ENCODE measurements around the gene LONP2. TPM values are rescaled to one million over a fixed set of nuclear protein-coding genes. Genes with fewer than 3 reads are reported as not detected.
A peak's percentile ranks its signal among the peaks of the same experiment; 100 is the strongest.

The LONP2 gene
- total RNA-seq, 2 donors from 2014 or later = 52.0 to 54.4 TPM

- Mint-ChIP-seq H3K27ac (peak overlapping the region in 1 of 2 donors; percentile 32), H3K9me3 (peaks cover 5% of the 10 kb centered on the region), H3K27me3 (no peaks in the 10 kb centered on the region), H3K4me1 (ENCODE audit: low read depth in 2 of 2) (peaks cover 10 to 19% of the 10 kb centered on the region in 2 donors), H3K4me3 (no peak overlapping the region), H3K36me3 (peaks cover 11% of the 10 kb centered on the region)
- ATAC-seq = no peak
- no peak for DNase-seq (ENCODE audit: low spot score)
These were observed 74.5 kb downstream of the LONP2 start for GRCh38 chr16:48318630-48319029.

GRCh38 chr16:48321317-48322036 lies 77.4 kb downstream of the LONP2 start:
- Mint-ChIP-seq H3K27ac (no peak overlapping the region), H3K9me3 (no peaks in the 10 kb centered on the region), H3K4me3 (no peak overlapping the region), H3K4me1 (ENCODE audit: low read depth in 2 of 2) (peaks cover 13 to 18% of the 10 kb centered on the region in 2 donors), H3K36me3 (peaks cover 5% of the 10 kb centered on the region), H3K27me3 (no peaks in the 10 kb centered on the region)
- ATAC-seq = no peak
- no peak for DNase-seq (ENCODE audit: low spot score)

- Mint-ChIP-seq H3K9me3 (no peaks in the 10 kb centered on the region), H3K4me1 (ENCODE audit: low read depth in 2 of 2) (peaks cover under 1 to 4% of the 10 kb centered on the region in 2 donors), H3K4me3 (no peak overlapping the region), H3K36me3 (no peaks in the 10 kb centered on the region), H3K27ac (no peak overlapping the region), H3K27me3 (no peaks in the 10 kb centered on the region)
- ATAC-seq (no peak), DNase-seq (ENCODE audit: low spot score) (no peak)
These were observed 80.0 kb downstream of the LONP2 start for GRCh38 chr16:48323783-48324775.

- Mint-ChIP-seq H3K27ac (no peak overlapping the region), H3K9me3 (no peaks in the 10 kb centered on the region), H3K4me1 (ENCODE audit: low read depth in 2 of 2) (peaks cover 0 to 9% of the 10 kb centered on the region in 2 donors), H3K36me3 (no peaks in the 10 kb centered on the region), H3K27me3 (no peaks in the 10 kb centered on the region), H3K4me3 (no peak overlapping the region)
- DNase-seq (ENCODE audit: low spot score) (no peak), ATAC-seq (no peak)
These were observed 82.8 kb downstream of the LONP2 start for GRCh38 chr16:48326915-48327314.

DNA sequence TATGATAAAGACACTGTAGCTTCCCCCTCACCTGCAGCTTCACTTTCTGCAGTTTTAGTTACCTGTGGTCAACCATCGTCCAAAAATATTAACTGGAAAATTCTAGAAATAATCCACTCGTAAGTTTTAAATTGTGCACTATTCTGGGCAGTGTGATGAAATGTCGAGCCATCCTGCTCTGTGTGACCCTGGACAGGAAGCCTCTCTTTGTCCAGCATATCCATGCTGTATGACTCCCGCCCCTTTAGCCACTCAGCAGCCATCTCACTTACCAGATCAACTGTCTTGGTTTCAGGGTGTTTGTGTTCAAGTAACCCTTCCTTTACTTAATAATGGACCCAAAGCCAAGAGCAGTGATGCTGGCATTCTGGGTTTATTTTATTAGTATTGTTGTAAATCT lies 85.0 kb downstream of the LONP2 start:
- Mint-ChIP-seq H3K9me3 (no peaks in the 10 kb centered on the region), H3K4me3 (no peak overlapping the region), H3K27ac (no peak overlapping the region), H3K27me3 (no peaks in the 10 kb centered on the region), H3K36me3 (no peaks in the 10 kb centered on the region), H3K4me1 (ENCODE audit: low read depth in 2 of 2) (peaks cover 0 to 9% of the 10 kb centered on the region in 2 donors)
- no peak for ATAC-seq
- DNase-seq (ENCODE audit: low spot score) = no peak

- no peak for DNase-seq (ENCODE audit: low spot score)
- no peak overlapping the region for H3K4me3 Mint-ChIP-seq
- no peaks in the 10 kb centered on the region for H3K36me3 Mint-ChIP-seq
- ATAC-seq = no peak
- no peak overlapping the region for H3K27ac Mint-ChIP-seq
- H3K27me3 Mint-ChIP-seq = no peaks in the 10 kb centered on the region
- H3K4me1 Mint-ChIP-seq (ENCODE audit: low read depth in 2 of 2) = peaks cover 0 to 8% of the 10 kb centered on the region in 2 donors
- H3K9me3 Mint-ChIP-seq = no peaks in the 10 kb centered on the region
These were observed 86.2 kb downstream of the LONP2 start for GRCh38 chr16:48330189-48330840.

DNA sequence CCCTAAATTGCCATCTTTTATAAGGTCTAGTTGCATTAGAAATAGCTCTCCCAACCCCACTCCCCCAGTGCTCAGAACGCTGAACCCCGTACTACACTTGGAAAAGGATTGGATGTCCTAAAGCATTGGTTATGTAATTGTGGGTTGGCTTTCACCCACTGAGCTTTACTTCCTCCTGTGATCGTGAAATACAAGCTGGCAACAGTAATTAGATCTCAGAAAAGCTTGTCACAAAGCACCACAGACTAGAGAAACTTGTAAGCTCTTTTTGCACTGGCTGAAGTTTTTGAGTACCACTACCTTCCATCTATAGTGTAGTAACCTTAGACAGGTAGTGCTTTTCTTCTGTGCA lies 86.7 kb downstream of the LONP2 start:
- no peaks in the 10 kb centered on the region for H3K27me3 Mint-ChIP-seq
- H3K36me3 Mint-ChIP-seq = no peaks in the 10 kb centered on the region
- H3K4me1 Mint-ChIP-seq (ENCODE audit: low read depth in 2 of 2) = peaks cover 0 to 8% of the 10 kb centered on the region in 2 donors
- ATAC-seq = no peak
- H3K9me3 Mint-ChIP-seq = no peaks in the 10 kb centered on the region
- DNase-seq (ENCODE audit: low spot score) = no peak
- no peak overlapping the region for H3K4me3 Mint-ChIP-seq
- no peak overlapping the region for H3K27ac Mint-ChIP-seq

DNA sequence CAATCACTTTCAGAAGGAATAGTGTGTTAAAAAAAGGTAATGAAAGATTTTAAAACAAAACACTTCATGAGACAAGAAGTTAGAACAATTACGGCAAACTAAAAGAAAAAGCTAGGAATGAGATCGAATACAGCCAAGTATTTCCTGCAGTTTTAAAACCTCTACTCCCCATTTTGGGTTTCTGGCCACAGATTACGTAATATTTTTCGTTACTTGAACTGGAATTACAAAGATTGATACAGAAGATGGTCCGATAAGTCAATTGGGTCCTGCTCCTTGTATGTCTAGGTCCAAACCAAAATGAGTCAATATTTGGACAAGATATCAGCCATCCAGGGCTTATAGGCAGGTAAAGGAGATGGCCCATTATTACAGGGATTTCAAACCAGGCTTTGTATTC lies 88.9 kb downstream of the LONP2 start:
- peak overlapping the region in 1 of 2 donors; percentile 21 for H3K27ac Mint-ChIP-seq
- ATAC-seq (no peak), DNase-seq (ENCODE audit: low spot score) (no peak)
- peaks cover 0 to 12% of the 10 kb centered on the region in 2 donors for H3K4me1 Mint-ChIP-seq (ENCODE audit: low read depth in 2 of 2)
- no peak overlapping the region for H3K4me3 Mint-ChIP-seq
- no peaks in the 10 kb centered on the region for H3K27me3 Mint-ChIP-seq
- H3K36me3 Mint-ChIP-seq = no peaks in the 10 kb centered on the region
- H3K9me3 Mint-ChIP-seq = no peaks in the 10 kb centered on the region

- no peak overlapping the region for H3K4me3 Mint-ChIP-seq
- H3K27me3 Mint-ChIP-seq = no peaks in the 10 kb centered on the region
- no peaks in the 10 kb centered on the region for H3K9me3 Mint-ChIP-seq
- H3K27ac Mint-ChIP-seq = no peak overlapping the region
- peaks cover 0 to 17% of the 10 kb centered on the region in 2 donors for H3K4me1 Mint-ChIP-seq (ENCODE audit: low read depth in 2 of 2)
- ATAC-seq (no peak), DNase-seq (ENCODE audit: low spot score) (no peak)
- no peaks in the 10 kb centered on the region for H3K36me3 Mint-ChIP-seq
These were observed 90.2 kb downstream of the LONP2 start for GRCh38 chr16:48334325-48334724.

GRCh38 chr16:48335961-48336360 lies 91.9 kb downstream of the LONP2 start:
- H3K9me3 Mint-ChIP-seq = no peaks in the 10 kb centered on the region
- H3K36me3 Mint-ChIP-seq = no peaks in the 10 kb centered on the region
- H3K4me3 Mint-ChIP-seq = no peak overlapping the region
- ATAC-seq = no peak
- H3K4me1 Mint-ChIP-seq (ENCODE audit: low read depth in 2 of 2) = peaks cover 0 to 15% of the 10 kb centered on the region in 2 donors
- H3K27ac Mint-ChIP-seq = no peak overlapping the region
- DNase-seq (ENCODE audit: low spot score) = no peak
- no peaks in the 10 kb centered on the region for H3K27me3 Mint-ChIP-seq

DNA sequence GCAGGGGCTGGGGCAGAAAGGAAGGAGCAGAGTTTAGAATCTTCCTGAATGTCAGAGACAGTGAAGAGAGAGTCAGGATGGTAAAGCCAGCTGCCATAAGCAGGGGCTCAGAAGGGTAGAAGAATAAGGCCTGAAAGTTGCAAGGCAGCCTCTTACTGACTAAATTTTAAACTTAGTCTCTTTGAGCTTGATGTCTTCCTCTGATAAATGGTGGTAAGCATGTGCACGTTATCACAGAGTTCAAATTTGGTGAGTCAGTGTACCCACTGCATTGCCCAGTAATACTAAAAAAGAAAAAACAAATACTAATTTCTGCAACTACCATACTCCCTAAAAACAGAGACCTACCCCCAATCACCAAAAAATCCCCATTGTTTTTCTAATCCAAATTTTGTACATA lies 96.0 kb downstream of the LONP2 start:
- Mint-ChIP-seq H3K4me3 (no peak overlapping the region), H3K27me3 (no peaks in the 10 kb centered on the region), H3K4me1 (ENCODE audit: low read depth in 2 of 2) (peaks cover 0 to 10% of the 10 kb centered on the region in 2 donors), H3K27ac (peak overlapping the region in 1 of 2 donors; percentile 0), H3K9me3 (no peaks in the 10 kb centered on the region), H3K36me3 (no peaks in the 10 kb centered on the region)
- DNase-seq (ENCODE audit: low spot score) (no peak), ATAC-seq (no peak)

DNA sequence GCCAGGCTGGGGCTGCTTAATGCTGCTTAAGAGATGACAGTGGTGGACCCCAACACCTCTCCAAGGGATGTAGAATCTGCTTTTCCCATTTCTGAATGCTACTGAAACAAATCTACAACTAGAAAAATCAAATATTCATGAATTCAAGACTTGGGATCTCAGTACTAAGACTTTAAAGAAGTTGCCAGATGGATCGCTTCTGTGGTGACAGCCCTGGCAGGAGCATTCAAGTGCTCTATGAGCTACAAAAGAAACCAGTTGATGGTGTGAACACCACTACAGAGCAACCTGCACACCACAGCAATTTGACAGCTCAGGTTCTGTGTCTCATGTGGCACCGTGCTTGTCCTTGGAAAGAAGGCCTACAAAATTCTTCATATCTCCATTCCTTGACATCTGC lies 98.5 kb downstream of the LONP2 start:
- no peaks in the 10 kb centered on the region for H3K9me3 Mint-ChIP-seq
- H3K4me3 Mint-ChIP-seq = no peak overlapping the region
- H3K27me3 Mint-ChIP-seq = no peaks in the 10 kb centered on the region
- H3K36me3 Mint-ChIP-seq = no peaks in the 10 kb centered on the region
- no peak overlapping the region for H3K27ac Mint-ChIP-seq
- peaks cover 0 to 6% of the 10 kb centered on the region in 2 donors for H3K4me1 Mint-ChIP-seq (ENCODE audit: low read depth in 2 of 2)
- DNase-seq (ENCODE audit: low spot score) (no peak), ATAC-seq (no peak)

DNA sequence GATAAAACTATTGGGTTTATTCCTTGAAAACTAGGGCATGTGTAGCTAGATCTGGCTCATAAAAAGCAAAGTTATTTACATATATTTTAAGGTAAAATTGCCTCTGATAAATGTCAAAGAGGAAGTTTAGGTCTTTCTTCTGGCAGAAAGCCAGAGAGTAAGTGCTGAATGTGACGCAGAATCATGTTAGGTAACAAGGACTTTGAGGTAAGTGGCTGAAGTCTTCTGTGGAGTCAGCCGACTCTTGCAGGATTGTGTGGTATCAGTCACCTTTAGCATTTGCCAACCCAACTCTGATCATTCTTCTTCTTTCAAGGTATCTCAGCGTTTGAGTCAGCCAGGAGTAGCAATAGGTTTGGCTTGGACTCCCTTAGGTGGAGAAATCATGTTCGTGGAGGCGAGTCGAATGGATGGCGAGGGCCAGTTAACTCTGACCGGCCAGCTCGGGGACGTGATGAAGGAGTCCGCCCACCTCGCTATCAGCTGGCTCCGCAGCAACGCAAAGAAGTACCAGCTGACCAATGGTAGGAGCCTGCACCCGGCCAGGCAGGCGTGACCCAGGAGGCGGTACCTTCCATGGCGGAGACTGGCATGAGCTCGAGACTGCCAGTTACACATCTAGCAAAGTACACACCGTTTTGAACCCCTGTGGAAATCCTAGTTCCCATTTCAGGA lies 103.2 kb downstream of the LONP2 start:
- Mint-ChIP-seq H3K9me3 (no peaks in the 10 kb centered on the region), H3K36me3 (no peaks in the 10 kb centered on the region), H3K27ac (no peak overlapping the region), H3K4me1 (ENCODE audit: low read depth in 2 of 2) (no peaks in the 10 kb centered on the region), H3K27me3 (no peaks in the 10 kb centered on the region), H3K4me3 (no peak overlapping the region)
- DNase-seq (ENCODE audit: low spot score) = no peak
- ATAC-seq = no peak

All from natural killer cell treated with Interleukin-12 subunit alpha and Interleukin-12 subunit beta and Interleukin-15 and Interleukin-18, amount 100 ng/mL, for 72 hours (primary cell).